HepG2 (cell line): ENCODE data around the gene BET1. TPM values are rescaled to one million over a fixed set of nuclear protein-coding genes. Genes with fewer than 3 reads are reported as not detected.

ENCODE experiments used
- ATAC-seq: fragments of 200-7000 bp; cut with Tn5 transposase; 3 replicates; pipeline ENCODE4 v1.9.1; 2020; ENCODE audit warnings: mild to moderate bottlenecking, moderate library complexity
- BruUV-seq: library from RNA; stranded (reverse); fragments of 400-500 nt; replicated peaks from 2 replicates; lab custom pipeline; 2021; lab: Mats Ljungman, UMichigan
- CTCF ChIA-PET: fragments of 300-600 bp; formaldehyde crosslinking; extraction: SDS; loops from one replicate; lab custom pipeline; 2021; ENCODE audit warnings: low total read pairs, inconsistent platforms, low intra/inter-chr PET ratio; lab: Yijun Ruan, JAX
- POLR2A ChIA-PET: fragments of 350-600 bp; sonication (Branson Sonifier 250); formaldehyde crosslinking; loops from one replicate; lab custom pipeline; 2020; ENCODE audit warnings: antibody characterized with exemption, inconsistent platforms; lab: Yijun Ruan, JAX
- DNase-seq: peaks from one replicate; pipeline ENCODE4 v3.0.0-alpha.2; 2015; ENCODE audit warnings: low spot score
- FAIRE-seq: peaks from 3 replicates; lab custom pipeline; 2011; peaks lifted over from hg19 to GRCh38; lab: Jason Lieb, UNC
- H2AFZ ChIP-seq: one replicate; pipeline ENCODE4 v1.6.1; 2011; ENCODE audit warnings: low read length, inconsistent platforms
- H3K27ac ChIP-seq: fragments of 300-600 bp; 3 replicates; pipeline ENCODE4 v1.8.0; 2011; ENCODE audit warnings: mixed run types, mild to moderate bottlenecking, mixed read lengths, low read length, inconsistent platforms; ENCODE audit not compliant: insufficient read depth; ENCODE audit errors: extremely low read length
- H3K27me3 ChIP-seq, 2 experiments: fragments of 200-600 bp in 1 of 2; 2 replicates in 1 of 2; 3 replicates in 1 of 2; pipeline versions ENCODE4 v1.6.0 to v1.8.0; 2011; ENCODE audit warnings: low read length in 2 of 2, mild to moderate bottlenecking in 2 of 2, moderate library complexity in 2 of 2, inconsistent platforms in 1 of 2; ENCODE audit not compliant: insufficient read depth in 2 of 2, control insufficient read depth in 1 of 2
- H3K36me3 ChIP-seq, 2 experiments: fragments of 200-600 bp in 1 of 2; replicated peaks in 1 of 2; 2 replicates in 1 of 2; 3 replicates in 1 of 2; pipeline versions ENCODE4 v1.5.1 to v1.8.0; 2011; ENCODE audit warnings: low read length in 2 of 2, inconsistent platforms in 1 of 2; ENCODE audit not compliant: insufficient read depth in 2 of 2, control insufficient read depth in 1 of 2
- H3K4me1 ChIP-seq: 2 replicates; pipeline ENCODE4 v1.5.1; 2012; ENCODE audit warnings: low read length, inconsistent platforms; ENCODE audit not compliant: insufficient read depth
- H3K4me2 ChIP-seq: 2 replicates; pipeline ENCODE4 v1.6.0; 2011; ENCODE audit warnings: low read depth, low read length, inconsistent platforms
- H3K4me3 ChIP-seq, 3 experiments: fragments of 200-600 bp in 1 of 3; sonication (generic), shearing (Covaris generic) in 1 of 3; replicated peaks in 1 of 3; 2 replicates each; pipeline ENCODE4 v1.5.1; 2011 to 2016; ENCODE audit warnings: low read length in 3 of 3, inconsistent platforms in 2 of 3, low read depth in 2 of 3, mild to moderate bottlenecking in 2 of 3, control low read depth in 1 of 3, mixed read lengths in 1 of 3; ENCODE audit not compliant: insufficient read depth in 1 of 3
- H3K79me2 ChIP-seq: one replicate; pipeline ENCODE4 v1.6.1; 2011; ENCODE audit warnings: low read length, inconsistent platforms; ENCODE audit not compliant: insufficient read depth
- H3K9ac ChIP-seq: 2 replicates; pipeline ENCODE4 v1.6.0; 2011; ENCODE audit warnings: mild to moderate bottlenecking, low read depth, low read length, inconsistent platforms; ENCODE audit not compliant: insufficient read depth
- H3K9me3 ChIP-seq: 2 replicates; pipeline ENCODE4 v1.5.1; 2012; ENCODE audit warnings: mild to moderate bottlenecking, low read length
- H4K20me1 ChIP-seq: 2 replicates; pipeline ENCODE4 v1.6.0; 2011; ENCODE audit warnings: inconsistent platforms, mild to moderate bottlenecking, low read length, moderate library complexity; ENCODE audit not compliant: insufficient read depth
- ATF7-NPFF ChIP-seq: sonication (generic); formaldehyde crosslinking; IDR thresholded peaks from 2 replicates; pipeline ENCODE4 v1.8.1; 2023; ENCODE audit warnings: mild to moderate bottlenecking, low read depth, missing genetic modification reagents, moderate library complexity
- BORCS8-MEF2B ChIP-seq: sonication (generic); formaldehyde crosslinking; IDR thresholded peaks from 2 replicates; pipeline ENCODE4 v1.8.0; 2022; ENCODE audit warnings: mild to moderate bottlenecking, missing genetic modification reagents
- IKZF4 ChIP-seq: sonication (generic); formaldehyde crosslinking; IDR thresholded peaks from 2 replicates; pipeline ENCODE4 v1.5.1; 2020; ENCODE audit warnings: borderline replicate concordance, mild to moderate bottlenecking, low read depth, missing genetic modification reagents; ENCODE audit errors: not compliant biosample characterization
- KMT2B ChIP-seq: IDR thresholded peaks from 2 replicates; pipeline ENCODE4 v1.6.1; 2016; ENCODE audit warnings: missing genetic modification reagents, missing compliant biosample characterization
- MIXL1 ChIP-seq: IDR thresholded peaks from 2 replicates; pipeline ENCODE4 v1.6.1; 2016
- SNAI1 ChIP-seq: sonication (generic); formaldehyde crosslinking; IDR thresholded peaks from 2 replicates; pipeline ENCODE4 v1.5.0; 2020; ENCODE audit warnings: mild to moderate bottlenecking, missing genetic modification reagents, borderline replicate concordance
- SP140L ChIP-seq: sonication (generic); formaldehyde crosslinking; IDR thresholded peaks from 2 replicates; pipeline ENCODE4 v1.4.0; 2020; ENCODE audit warnings: missing genetic modification reagents, borderline replicate concordance
- SSRP1 ChIP-seq: IDR thresholded peaks from 2 replicates; pipeline ENCODE4 v1.6.1; 2016; ENCODE audit warnings: control low read depth
- ZNF230 ChIP-seq: sonication (generic); formaldehyde crosslinking; IDR thresholded peaks from 2 replicates; pipeline ENCODE4 v1.4.0; 2020; ENCODE audit warnings: mild to moderate bottlenecking, missing genetic modification reagents
- ZNF431 ChIP-seq: sonication (generic); formaldehyde crosslinking; IDR thresholded peaks from 2 replicates; pipeline ENCODE4 v1.9.0; 2022; ENCODE audit warnings: missing genetic modification reagents, low read depth, mild to moderate bottlenecking, borderline replicate concordance
- ZNF558 ChIP-seq: sonication (generic); formaldehyde crosslinking; IDR thresholded peaks from 2 replicates; pipeline ENCODE4 v1.9.0; 2022; ENCODE audit warnings: mild to moderate bottlenecking, missing genetic modification reagents, borderline replicate concordance
- ZNF572 ChIP-seq: sonication (generic); formaldehyde crosslinking; IDR thresholded peaks from 2 replicates; pipeline ENCODE4 v1.5.1; 2020; ENCODE audit warnings: mild to moderate bottlenecking, missing genetic modification reagents
- WGBS: methylation state at CpG from one replicate; pipeline ENCODE4 v1.1.6; 2017; ENCODE audit warnings: low lambda C conversion rate; 5-methylcytosine and 5-hydroxymethylcytosine counted together
- in situ Hi-C: cut with HindIII; loops from 2 replicates; pipeline ENCODE4 v1.10.0; 2017; ENCODE audit warnings: low pct_unique_long_range_greater_than_20kb; ENCODE audit not compliant: extremely low pct_ligation_motif_present
- intact Hi-C: fragments of 100-400 bp; cut with micrococcal nuclease; formaldehyde crosslinking; loops from one replicate; pipeline ENCODE4 v1.10.0; 2022; ENCODE audit not compliant: unreplicated experiment
- polyA plus RNA-seq, 8 experiments: library from polyadenylated mRNA; depleted of rRNA in 3 of 8; stranded (reverse) in 7 of 8; unstranded in 1 of 8; fragments of >200 nt; fragmentation: Illumina TruSeq in 4 of 8; extraction: Trizol in 4 of 8; gene quantifications; 2 replicates each; pipeline versions ENCODE4 v1.2.1 to v1.2.3, GENCODE V29; 2011 to 2016; ENCODE audit warnings: low read depth in 4 of 8, missing spikeins in 1 of 8, mixed read lengths in 1 of 8; ENCODE audit not compliant: insufficient read depth in 1 of 8
- total RNA-seq, 5 experiments: library from RNA; depleted of rRNA; stranded (reverse); fragments of >200 nt; fragmentation: Illumina TruSeq; extraction: Trizol; gene quantifications; 2 replicates each; pipeline ENCODE4 v1.2.3, GENCODE V29; 2016; ENCODE audit warnings: low read depth in 1 of 5
- TF ChIP-seq, protein P1 (sequence below): IDR thresholded peaks from 2 replicates; pipeline ENCODE4 v1.6.1; 2018; ENCODE audit warnings: missing genetic modification reagents, mild to moderate bottlenecking, missing compliant biosample characterization
- TF ChIP-seq, protein P2 (sequence below): sonication (generic); formaldehyde crosslinking; IDR thresholded peaks from 2 replicates; pipeline ENCODE4 v1.8.0; 2022; ENCODE audit warnings: mild to moderate bottlenecking, missing genetic modification reagents

The BET1 gene
- total and polyA plus RNA-seq, 2 of the 13 experiments (the other 11 are each of a cell fraction or from before 2014, with no cell fraction given) = 23.8 to 33.7 TPM

- FAIRE-seq = no peak
- CTCF ChIA-PET = no interaction called here
- POLR2A ChIA-PET = no interaction called here
These were observed 26.5 kb upstream of the BET1 start for GRCh38 chr7:94030634-94031033.

DNA sequence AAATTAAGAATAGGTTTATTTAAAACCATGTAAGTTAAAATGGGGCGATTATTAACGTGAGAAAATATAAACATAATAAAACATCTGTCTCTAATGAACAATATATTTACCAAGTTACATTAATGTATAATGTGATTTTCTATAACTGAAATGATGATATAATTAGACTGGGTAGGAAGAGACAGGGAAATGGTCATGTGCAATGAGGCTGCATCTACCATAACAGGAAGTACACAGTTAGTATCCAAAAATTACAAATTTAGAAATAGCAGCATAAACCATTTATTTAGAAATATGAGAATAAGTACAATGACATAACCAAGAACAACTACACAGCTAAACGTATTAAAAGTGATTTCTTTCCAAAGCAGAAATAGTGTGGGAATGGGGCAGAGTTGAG is 25.8 kb upstream of the BET1 start:
- H3K9me3 ChIP-seq = no peaks in the 10 kb centered on the region
- no peak for FAIRE-seq
- no peak for DNase-seq
- H3K4me2 ChIP-seq = no peak overlapping the region
- intact Hi-C loops = no loop called here
- POLR2A ChIA-PET = no interaction called here
- no peak overlapping the region for H3K9ac ChIP-seq
- no peak overlapping the region for H3K27ac ChIP-seq
- no peak overlapping the region for H3K4me3 ChIP-seq
- 0% methylated on average over 3 of the region's 3 CpGs for WGBS
- no TSS peak for BruUV-seq
- H4K20me1 ChIP-seq = no peaks in the 10 kb centered on the region
- CTCF ChIA-PET = no interaction called here
- TF ChIP-seq IKZF4 (no peak), ZNF572 (CRISPR knock-in tag) (no peak), SNAI1 (CRISPR knock-in tag) (no peak)
- TF ChIP-seq, protein P1, sequence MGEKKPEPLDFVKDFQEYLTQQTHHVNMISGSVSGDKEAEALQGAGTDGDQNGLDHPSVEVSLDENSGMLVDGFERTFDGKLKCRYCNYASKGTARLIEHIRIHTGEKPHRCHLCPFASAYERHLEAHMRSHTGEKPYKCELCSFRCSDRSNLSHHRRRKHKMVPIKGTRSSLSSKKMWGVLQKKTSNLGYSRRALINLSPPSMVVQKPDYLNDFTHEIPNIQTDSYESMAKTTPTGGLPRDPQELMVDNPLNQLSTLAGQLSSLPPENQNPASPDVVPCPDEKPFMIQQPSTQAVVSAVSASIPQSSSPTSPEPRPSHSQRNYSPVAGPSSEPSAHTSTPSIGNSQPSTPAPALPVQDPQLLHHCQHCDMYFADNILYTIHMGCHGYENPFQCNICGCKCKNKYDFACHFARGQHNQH (CRISPR knock-in tag) = no peak
- TF ChIP-seq, all 625 proteins: peak for 0
- Histone ChIP-seq H3K4me1 (no peaks in the 10 kb centered on the region), H2AFZ (no peak overlapping the region), H3K27me3 (0 out of 5 replicates have a peak, but pooled peaks cover 0 to 5% of the 10 kb centered on the region in 2 experiments), H3K36me3 (no peaks in the 10 kb centered on the region), H3K79me2 (no peaks in the 10 kb centered on the region)
- in situ Hi-C loops = no loop called here
- no peak for ATAC-seq

More at GRCh38 chr7:94030634-94031033, 26.5 kb upstream of the BET1 start:
- no peaks in the 10 kb centered on the region for H4K20me1 ChIP-seq
- H3K79me2 ChIP-seq = no peaks in the 10 kb centered on the region
- H3K4me3 ChIP-seq = no peak overlapping the region
- BruUV-seq = no TSS peak
- H3K27me3 ChIP-seq = 0 out of 5 replicates have a peak, but pooled peaks cover 0 to 5% of the 10 kb centered on the region in 2 experiments
- no peaks in the 10 kb centered on the region for H3K4me1 ChIP-seq
- no peaks in the 10 kb centered on the region for H3K9me3 ChIP-seq
- 0% methylated on average over 3 of the region's 3 CpGs for WGBS
- H2AFZ ChIP-seq = no peak overlapping the region
- no peak overlapping the region for H3K9ac ChIP-seq
- TF ChIP-seq SP140L (CRISPR knock-in tag) (no peak), BORCS8-MEF2B (CRISPR knock-in tag) (no peak), SSRP1 (no peak), KMT2B (no peak), ZNF431 (CRISPR knock-in tag) (no peak), ZNF230 (no peak), MIXL1 (CRISPR knock-in tag) (no peak), ZNF558 (CRISPR knock-in tag) (no peak), ATF7-NPFF (CRISPR knock-in tag) (no peak)
- TF ChIP-seq, protein P2, sequence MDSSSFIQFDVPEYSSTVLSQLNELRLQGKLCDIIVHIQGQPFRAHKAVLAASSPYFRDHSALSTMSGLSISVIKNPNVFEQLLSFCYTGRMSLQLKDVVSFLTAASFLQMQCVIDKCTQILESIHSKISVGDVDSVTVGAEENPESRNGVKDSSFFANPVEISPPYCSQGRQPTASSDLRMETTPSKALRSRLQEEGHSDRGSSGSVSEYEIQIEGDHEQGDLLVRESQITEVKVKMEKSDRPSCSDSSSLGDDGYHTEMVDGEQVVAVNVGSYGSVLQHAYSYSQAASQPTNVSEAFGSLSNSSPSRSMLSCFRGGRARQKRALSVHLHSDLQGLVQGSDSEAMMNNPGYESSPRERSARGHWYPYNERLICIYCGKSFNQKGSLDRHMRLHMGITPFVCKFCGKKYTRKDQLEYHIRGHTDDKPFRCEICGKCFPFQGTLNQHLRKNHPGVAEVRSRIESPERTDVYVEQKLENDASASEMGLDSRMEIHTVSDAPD = no peak
- ATAC-seq = no peak
- in situ Hi-C loops (no loop called here), intact Hi-C loops (no loop called here)
- no peak for DNase-seq
- H3K36me3 ChIP-seq = no peaks in the 10 kb centered on the region
- H3K4me2 ChIP-seq = no peak overlapping the region
- H3K27ac ChIP-seq = no peak overlapping the region
